Measurements from ENCODE around the gene FOXP1.

FOXP1 gene

GRCh38 chr3:71360180-71360579 lies 223.3 kb downstream of the FOXP1 start:
- no peak for TF ChIP-seq CTCF (IDR thresholded peaks at IDR 0.05; ENCODE audit: insufficient read depth, low read depth, low read length, missing control alignments)
- no peak overlapping the region for H3K4me3 ChIP-seq (ENCODE audit: low read length)
- no peak for DNase-seq (ENCODE audit: low read depth)

GRCh38 chr3:71358243-71358642 lies 225.3 kb downstream of the FOXP1 start:
- no peak overlapping the region for H3K4me3 ChIP-seq (ENCODE audit: low read length)
- no peak for TF ChIP-seq CTCF (IDR thresholded peaks at IDR 0.05; ENCODE audit: insufficient read depth, low read depth, low read length, missing control alignments)
- DNase-seq (ENCODE audit: low read depth), result peak; percentile 7

GRCh38 chr3:71356265-71356664 lies 227.3 kb downstream of the FOXP1 start:
- no peak for TF ChIP-seq CTCF (IDR thresholded peaks at IDR 0.05; ENCODE audit: insufficient read depth, low read depth, low read length, missing control alignments)
- DNase-seq (ENCODE audit: low read depth), result no peak
- no peak overlapping the region for H3K4me3 ChIP-seq (ENCODE audit: low read length)

- no peak for DNase-seq (ENCODE audit: low read depth)
- H3K4me3 ChIP-seq (ENCODE audit: low read length), result no peak overlapping the region
These were observed 227.7 kb downstream of the FOXP1 start for GRCh38 chr3:71355862-71356261.

GRCh38 chr3:71355037-71355436 lies 228.5 kb downstream of the FOXP1 start:
- no peak for TF ChIP-seq CTCF (IDR thresholded peaks at IDR 0.05; ENCODE audit: insufficient read depth, low read depth, low read length, missing control alignments)
- no peak overlapping the region for H3K4me3 ChIP-seq (ENCODE audit: low read length)
- DNase-seq (ENCODE audit: low read depth), result no peak

More at GRCh38 chr3:71355862-71356261, 227.7 kb downstream of the FOXP1 start:
- no peak for TF ChIP-seq CTCF (IDR thresholded peaks at IDR 0.05; ENCODE audit: insufficient read depth, low read depth, low read length, missing control alignments)

GRCh38 chr3:71351403-71352149 lies 232.0 kb downstream of the FOXP1 start:
- no peak overlapping the region for H3K4me3 ChIP-seq (ENCODE audit: low read length)
- TF ChIP-seq CTCF (IDR thresholded peaks at IDR 0.05; ENCODE audit: insufficient read depth, low read depth, low read length, missing control alignments), result no peak
- DNase-seq (ENCODE audit: low read depth), result no peak

GRCh38 chr3:71350998-71351397 lies 232.5 kb downstream of the FOXP1 start:
- no peak for TF ChIP-seq CTCF (IDR thresholded peaks at IDR 0.05; ENCODE audit: insufficient read depth, low read depth, low read length, missing control alignments)
- no peak for DNase-seq (ENCODE audit: low read depth)
- H3K4me3 ChIP-seq (ENCODE audit: low read length), result no peak overlapping the region

Measured in epithelial cell of esophagus (primary cell).